DMS114 treated with DMSO at 0.1 percent for 48 hours (cell line): ENCODE results near the gene C19orf85.
"Not testable (repeated sequence)": the region's sequence is repeated elsewhere in the genome, so short reads cannot be mapped to it uniquely, and the experiment has no call there.

Source experiments
- DNase-seq: peaks from one replicate; lab custom pipeline; 2025; ENCODE audit not compliant: unreplicated experiment; lab: John Stamatoyannopoulos, UW

Gene C19orf85

GRCh38 chr19:55464662-55465054, at the start of gene C19orf85:
Gene C19orf85, minus strand, starts transcription at chr19:55464751. Its CDS starts 197 bp downstream, at chr19:55464554.
- no peak for DNase-seq

GRCh38 chr19:55508120-55508519, 43.6 kb upstream of the C19orf85 start:
- no peak for DNase-seq

GRCh38 chr19:55504981-55505380, 40.4 kb upstream of the C19orf85 start:
- no peak for DNase-seq

- DNase-seq, result no peak
Measured at GRCh38 chr19:55504252-55504603, 39.7 kb upstream of the C19orf85 start.

- peak; percentile 29 for DNase-seq
Measured at GRCh38 chr19:55503502-55504251, 39.1 kb upstream of the C19orf85 start.

- no peak for DNase-seq
Measured at GRCh38 chr19:55503157-55503501, 38.6 kb upstream of the C19orf85 start.

GRCh38 chr19:55502197-55502952, 37.8 kb upstream of the C19orf85 start:
- DNase-seq, result no peak

- DNase-seq, result no peak
Measured at GRCh38 chr19:55500368-55500952, 35.9 kb upstream of the C19orf85 start.

GRCh38 chr19:55498246-55498840, 33.8 kb upstream of the C19orf85 start:
- DNase-seq, result no peak

GRCh38 chr19:55497763-55498162, 33.2 kb upstream of the C19orf85 start:
- DNase-seq, result no peak

- not testable (repeated sequence) for DNase-seq
Measured at GRCh38 chr19:55496820-55497219, 32.3 kb upstream of the C19orf85 start.

- no peak for DNase-seq
Measured at GRCh38 chr19:55495646-55496349, 31.2 kb upstream of the C19orf85 start.

GRCh38 chr19:55494172-55494761, 29.7 kb upstream of the C19orf85 start:
- no peak for DNase-seq

- no peak for DNase-seq
Measured at GRCh38 chr19:55493645-55494171, 29.2 kb upstream of the C19orf85 start.

GRCh38 chr19:55493052-55493644, 28.6 kb upstream of the C19orf85 start:
- DNase-seq, result no peak

- DNase-seq, result no peak
Measured at GRCh38 chr19:55492362-55492944, 27.9 kb upstream of the C19orf85 start.

GRCh38 chr19:55491546-55492360, 27.2 kb upstream of the C19orf85 start:
- no peak for DNase-seq

- DNase-seq, result no peak
Measured at GRCh38 chr19:55490478-55491432, 26.2 kb upstream of the C19orf85 start.
